Gastroesophageal sphincter (tissue), 3 donors: Measurements from ENCODE around the gene PFDN1.

ENCODE experiments used
- POLR2A ChIP-seq, 2 donors: fragments of 450-650 bp; IDR thresholded peaks; one replicate each; pipeline ENCODE4 v1.6.1; 2017; ENCODE audit warnings: antibody characterized with exemption in 2 of 2, mild to moderate bottlenecking in 2 of 2, moderate library complexity in 1 of 2
- TF ChIP-seq, protein P1 (sequence below), 4 experiments: fragments of 200-600 bp in 2 of 4; fragments of 450-650 bp in 2 of 4; sonication (generic) in 1 of 4; IDR thresholded peaks; one replicate each; pipeline ENCODE4 v1.5.1; 2017 to 2019; ENCODE audit warnings: antibody characterized with exemption in 4 of 4, mild to moderate bottlenecking in 2 of 4, moderate library complexity in 2 of 4

- TF ChIP-seq, protein P1, sequence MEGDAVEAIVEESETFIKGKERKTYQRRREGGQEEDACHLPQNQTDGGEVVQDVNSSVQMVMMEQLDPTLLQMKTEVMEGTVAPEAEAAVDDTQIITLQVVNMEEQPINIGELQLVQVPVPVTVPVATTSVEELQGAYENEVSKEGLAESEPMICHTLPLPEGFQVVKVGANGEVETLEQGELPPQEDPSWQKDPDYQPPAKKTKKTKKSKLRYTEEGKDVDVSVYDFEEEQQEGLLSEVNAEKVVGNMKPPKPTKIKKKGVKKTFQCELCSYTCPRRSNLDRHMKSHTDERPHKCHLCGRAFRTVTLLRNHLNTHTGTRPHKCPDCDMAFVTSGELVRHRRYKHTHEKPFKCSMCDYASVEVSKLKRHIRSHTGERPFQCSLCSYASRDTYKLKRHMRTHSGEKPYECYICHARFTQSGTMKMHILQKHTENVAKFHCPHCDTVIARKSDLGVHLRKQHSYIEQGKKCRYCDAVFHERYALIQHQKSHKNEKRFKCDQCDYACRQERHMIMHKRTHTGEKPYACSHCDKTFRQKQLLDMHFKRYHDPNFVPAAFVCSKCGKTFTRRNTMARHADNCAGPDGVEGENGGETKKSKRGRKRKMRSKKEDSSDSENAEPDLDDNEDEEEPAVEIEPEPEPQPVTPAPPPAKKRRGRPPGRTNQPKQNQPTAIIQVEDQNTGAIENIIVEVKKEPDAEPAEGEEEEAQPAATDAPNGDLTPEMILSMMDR (IDR thresholded peaks at IDR 0.05), result no peak
- no peak for TF ChIP-seq POLR2A (IDR thresholded peaks at IDR 0.05)
Observed at GRCh38 chr5:140242099-140242498, 60.8 kb downstream of the PFDN1 start.
